Keratinocyte (primary cell): ENCODE measurements around the gene PIGZ. TPM values are rescaled to one million over a fixed set of nuclear protein-coding genes. Genes with fewer than 3 reads are reported as not detected.

Source experiments
- DNase-seq: peaks from one replicate; pipeline ENCODE4 v3.0.0-alpha.2; 2011; ENCODE audit warnings: low read depth, missing footprints, low spot score
- FAIRE-seq: peaks from 2 replicates; lab custom pipeline; 2011; peaks lifted over from hg19 to GRCh38; lab: Jason Lieb, UNC
- H2AFZ ChIP-seq: 2 replicates; pipeline ENCODE4 v1.6.0; 2012; ENCODE audit warnings: low read length, control low read depth, inconsistent platforms; ENCODE audit not compliant: control insufficient read depth
- H3K27ac ChIP-seq: 2 replicates; pipeline ENCODE4 v1.5.1; 2011; ENCODE audit warnings: low read length; ENCODE audit not compliant: control insufficient read depth, insufficient read depth
- H3K27me3 ChIP-seq: 3 replicates; pipeline ENCODE4 v1.6.0; 2011; ENCODE audit warnings: low read length; ENCODE audit not compliant: control insufficient read depth, insufficient read depth; ENCODE audit errors: extremely low read depth
- H3K36me3 ChIP-seq, 2 experiments: 2 replicates in 1 of 2; 3 replicates in 1 of 2; pipeline ENCODE4 v1.5.1; 2011; ENCODE audit warnings: low read length in 2 of 2, mild to moderate bottlenecking in 1 of 2; ENCODE audit not compliant: control insufficient read depth in 2 of 2, insufficient read depth in 2 of 2; ENCODE audit errors: extremely low read depth in 1 of 2
- H3K4me1 ChIP-seq: 3 replicates; pipeline ENCODE4 v1.5.1; 2011; ENCODE audit warnings: low read length; ENCODE audit not compliant: control insufficient read depth, insufficient read depth; ENCODE audit errors: extremely low read depth
- H3K4me2 ChIP-seq: 3 replicates; pipeline ENCODE4 v1.6.0; 2011; ENCODE audit warnings: low read depth, low read length; ENCODE audit not compliant: control insufficient read depth, insufficient read depth; ENCODE audit errors: extremely low read depth
- H3K4me3 ChIP-seq, 3 experiments: fragments of 200-600 bp in 1 of 3; sonication (generic) in 1 of 3; 2 replicates in 2 of 3; 3 replicates in 1 of 3; pipeline ENCODE4 v1.5.1; 2011 to 2016; ENCODE audit warnings: low read length in 3 of 3, mild to moderate bottlenecking in 3 of 3, control low read depth in 2 of 3, inconsistent platforms in 1 of 3, low read depth in 1 of 3, mixed read lengths in 1 of 3, mixed run types in 1 of 3, moderate library complexity in 1 of 3; ENCODE audit not compliant: control insufficient read depth in 2 of 3, insufficient read depth in 2 of 3; ENCODE audit errors: extremely low read depth in 1 of 3
- H3K79me2 ChIP-seq: 2 replicates; pipeline ENCODE4 v1.6.0; 2012; ENCODE audit warnings: low read length; ENCODE audit not compliant: control insufficient read depth, insufficient read depth
- H3K9ac ChIP-seq: 3 replicates; pipeline ENCODE4 v1.6.0; 2011; ENCODE audit warnings: low read length; ENCODE audit not compliant: control insufficient read depth, insufficient read depth; ENCODE audit errors: extremely low read depth
- H3K9me1 ChIP-seq: 3 replicates; pipeline ENCODE4 v1.6.0; 2011; ENCODE audit warnings: low read length; ENCODE audit not compliant: control insufficient read depth, insufficient read depth; ENCODE audit errors: extremely low read depth
- H3K9me3 ChIP-seq: 2 replicates; pipeline ENCODE4 v1.5.1; 2012; ENCODE audit warnings: low read depth, low read length; ENCODE audit not compliant: control insufficient read depth
- H4K20me1 ChIP-seq: 3 replicates; pipeline ENCODE4 v1.6.0; 2011; ENCODE audit warnings: low read length; ENCODE audit not compliant: control insufficient read depth, insufficient read depth; ENCODE audit errors: extremely low read depth
- CTCF ChIP-seq, 3 experiments: IDR thresholded peaks in 1 of 3; conservative IDR thresholded peaks in 1 of 3; optimal IDR thresholded peaks in 1 of 3; 2 replicates in 2 of 3; 3 replicates in 1 of 3; pipeline versions ENCODE3 to v1.5.1; 2011; ENCODE audit warnings: low read length in 3 of 3, mild to moderate bottlenecking in 3 of 3, moderate library complexity in 2 of 3, control low read depth in 1 of 3, inconsistent platforms in 1 of 3; ENCODE audit not compliant: insufficient read depth in 2 of 3; ENCODE audit errors: extremely low read depth in 1 of 3
- EZH2 ChIP-seq: IDR thresholded peaks from one replicate; pipeline ENCODE4 v1.6.1; 2012; ENCODE audit warnings: inconsistent platforms, mild to moderate bottlenecking, low read length, moderate library complexity
- dilution Hi-C: fragments of 300-500 bp; cut with MboI; formaldehyde crosslinking; loops from one replicate; pipeline ENCODE4 v1.7.0; 2020; ENCODE audit warnings: low sequenced_read_pairs; ENCODE audit not compliant: extremely low pct_ligation_motif_present
- polyA plus RNA-seq, 5 experiments: library from polyadenylated mRNA; depleted of rRNA in 3 of 5; stranded (reverse) in 3 of 5; stranded (forward) in 1 of 5; unstranded in 1 of 5; fragments of >200 nt; gene quantifications; 1 replicate in 1 of 5; 2 replicates in 3 of 5; 3 replicates in 1 of 5; pipeline versions ENCODE4 v1.2.1 to v1.2.3, GENCODE V29; 2011 to 2012; ENCODE audit warnings: missing spikeins in 2 of 5, low read depth in 1 of 5, low replicate concordance in 1 of 5

The PIGZ gene
- polyA plus RNA-seq, 1 donor (not counting 4 experiments of a cell fraction or from before 2014, with no cell fraction given): 1.4 TPM

- Histone ChIP-seq H3K79me2 (no peaks in the 10 kb centered on the region), H3K9ac (no peak overlapping the region), H3K4me2 (no peak overlapping the region), H2AFZ (no peak overlapping the region), H3K9me3 (no peaks in the 10 kb centered on the region), H3K27me3 (no peaks in the 10 kb centered on the region), H3K27ac (no peak overlapping the region), H3K36me3 (no peaks in the 10 kb centered on the region), H3K4me3 (no peak overlapping the region), H3K9me1 (no peaks in the 10 kb centered on the region), H4K20me1 (no peaks in the 10 kb centered on the region), H3K4me1 (no peaks in the 10 kb centered on the region)
- FAIRE-seq (no peak), DNase-seq (no peak)
- TF ChIP-seq EZH2 (no peak), CTCF (optimal IDR thresholded peaks at IDR 0.05 in 1 of 3, IDR thresholded peaks at IDR 0.05 in 1 of 3, conservative IDR thresholded peaks at IDR 0.05 in 1 of 3; ENCODE audit: extremely low read depth in 1 of 3, insufficient read depth in 2 of 3, low read length in 3 of 3) (no peak)
- dilution Hi-C loops: no loop called here
These were observed 43.3 kb upstream of the PIGZ start for GRCh38 chr3:197011780-197012539.

- no peak for DNase-seq
- Histone ChIP-seq H4K20me1 (no peaks in the 10 kb centered on the region), H3K79me2 (no peaks in the 10 kb centered on the region), H3K4me3 (no peak overlapping the region), H3K9ac (no peak overlapping the region), H3K27me3 (no peaks in the 10 kb centered on the region), H3K4me2 (no peak overlapping the region), H2AFZ (no peak overlapping the region), H3K4me1 (no peaks in the 10 kb centered on the region), H3K9me3 (no peaks in the 10 kb centered on the region), H3K9me1 (no peaks in the 10 kb centered on the region), H3K27ac (no peak overlapping the region), H3K36me3 (no peaks in the 10 kb centered on the region)
- FAIRE-seq: no peak
- TF ChIP-seq CTCF (optimal IDR thresholded peaks at IDR 0.05 in 1 of 3, IDR thresholded peaks at IDR 0.05 in 1 of 3, conservative IDR thresholded peaks at IDR 0.05 in 1 of 3; ENCODE audit: extremely low read depth in 1 of 3, insufficient read depth in 2 of 3, low read length in 3 of 3) (no peak), EZH2 (no peak)
- dilution Hi-C loops: no loop called here
These were observed 42.1 kb upstream of the PIGZ start for GRCh38 chr3:197010556-197011351.
